Mesenchymal stem cell (in vitro differentiated cells and primary cell): ENCODE results near the gene EYA2.
A peak's percentile ranks its signal among the peaks of the same experiment; 100 is the strongest.

ENCODE experiments used
- DNase-seq: peaks from one replicate; pipeline ENCODE4 v3.0.0-alpha.2; 2013
- H2AFZ ChIP-seq: one replicate; pipeline ENCODE4 v1.6.1; 2013; ENCODE audit warnings: low read depth, mild to moderate bottlenecking, control low read depth, inconsistent platforms, low read length, moderate library complexity
- H2AK5ac ChIP-seq: 2 replicates; pipeline ENCODE4 v1.6.1; 2013; ENCODE audit warnings: low read length, moderate library complexity, mild to moderate bottlenecking, inconsistent platforms; ENCODE audit not compliant: severe bottlenecking
- H2BK120ac ChIP-seq: one replicate; pipeline ENCODE4 v1.6.1; 2013; ENCODE audit warnings: low read depth, mild to moderate bottlenecking, inconsistent platforms, low read length, moderate library complexity
- H2BK12ac ChIP-seq, 2 experiments: one replicate each; pipeline ENCODE4 v1.6.1; 2013; ENCODE audit warnings: inconsistent platforms in 2 of 2, low read length in 2 of 2, mild to moderate bottlenecking in 2 of 2, moderate library complexity in 2 of 2, control low read depth in 1 of 2
- H2BK15ac ChIP-seq: one replicate; pipeline ENCODE4 v1.6.1; 2013; ENCODE audit warnings: mild to moderate bottlenecking, low read depth, inconsistent platforms; ENCODE audit not compliant: poor library complexity, severe bottlenecking
- H2BK5ac ChIP-seq: 2 replicates; pipeline ENCODE4 v1.6.1; 2013; ENCODE audit warnings: low read depth, mild to moderate bottlenecking, low read length, control low read depth, inconsistent platforms; ENCODE audit not compliant: poor library complexity, severe bottlenecking
- H3K14ac ChIP-seq, 2 experiments: one replicate each; pipeline ENCODE4 v1.6.1; 2013; ENCODE audit warnings: inconsistent platforms in 2 of 2, low read length in 2 of 2, control low read depth in 1 of 2, mild to moderate bottlenecking in 1 of 2, moderate library complexity in 1 of 2
- H3K18ac ChIP-seq, 2 experiments: one replicate each; pipeline ENCODE4 v1.6.1; 2013; ENCODE audit warnings: inconsistent platforms in 2 of 2, low read length in 2 of 2, control low read depth in 1 of 2, low read depth in 1 of 2, mild to moderate bottlenecking in 1 of 2
- H3K23ac ChIP-seq, 2 experiments: one replicate each; pipeline ENCODE4 v1.6.1; 2013; ENCODE audit warnings: inconsistent platforms in 2 of 2, low read length in 2 of 2, mild to moderate bottlenecking in 2 of 2, moderate library complexity in 2 of 2, control low read depth in 1 of 2
- H3K27ac ChIP-seq: 2 replicates; pipeline ENCODE4 v1.5.1; 2013; ENCODE audit warnings: mild to moderate bottlenecking, moderate library complexity, low read length, control low read depth, inconsistent platforms; ENCODE audit not compliant: poor library complexity, severe bottlenecking
- H3K27me3 ChIP-seq, 2 experiments: 2 replicates each; pipeline versions ENCODE4 v1.6.1 to v1.7.0; 2013; ENCODE audit warnings: low read length in 2 of 2, mild to moderate bottlenecking in 2 of 2, moderate library complexity in 2 of 2, control low read depth in 1 of 2, inconsistent platforms in 1 of 2; ENCODE audit not compliant: control insufficient read depth in 1 of 2, insufficient read depth in 1 of 2
- H3K36me3 ChIP-seq, 2 experiments: 2 replicates each; pipeline versions ENCODE4 v1.6.1 to v1.7.0; 2013; ENCODE audit warnings: low read length in 2 of 2, control low read depth in 1 of 2, inconsistent platforms in 1 of 2, low read depth in 1 of 2, mild to moderate bottlenecking in 1 of 2; ENCODE audit not compliant: insufficient read depth in 2 of 2, control insufficient read depth in 1 of 2
- H3K4ac ChIP-seq, 2 experiments: one replicate each; pipeline ENCODE4 v1.6.1; 2013; ENCODE audit warnings: inconsistent platforms in 2 of 2, low read length in 2 of 2, mild to moderate bottlenecking in 2 of 2, moderate library complexity in 2 of 2, control low read depth in 1 of 2, low read depth in 1 of 2
- H3K4me1 ChIP-seq: 2 replicates; pipeline ENCODE4 v1.6.1; 2013; ENCODE audit warnings: low read depth, low read length, control low read depth; ENCODE audit not compliant: control insufficient read depth, insufficient read depth
- H3K4me2 ChIP-seq: 2 replicates; pipeline ENCODE4 v1.6.1; 2013; ENCODE audit warnings: low read length, mild to moderate bottlenecking, inconsistent platforms; ENCODE audit not compliant: poor library complexity, severe bottlenecking
- H3K4me3 ChIP-seq, 2 experiments: 2 replicates each; pipeline versions ENCODE4 v1.5.1 to v1.7.0; 2013; ENCODE audit warnings: low read length in 2 of 2, mild to moderate bottlenecking in 2 of 2, control low read depth in 1 of 2, low read depth in 1 of 2; ENCODE audit not compliant: insufficient read depth in 1 of 2
- H3K79me1 ChIP-seq: replicated peaks from 2 replicates; pipeline ENCODE4 v1.6.1; 2013; ENCODE audit warnings: mild to moderate bottlenecking, control low read depth, low read length, inconsistent platforms; ENCODE audit not compliant: poor library complexity, severe bottlenecking
- H3K9ac ChIP-seq: 2 replicates; pipeline ENCODE4 v1.7.0; 2013; ENCODE audit warnings: mild to moderate bottlenecking, low read length, moderate library complexity
- H3K9me3 ChIP-seq: 2 replicates; pipeline ENCODE4 v1.7.0; 2013; ENCODE audit warnings: mild to moderate bottlenecking, low read length; ENCODE audit not compliant: control insufficient read depth
- H4K8ac ChIP-seq: one replicate; pipeline ENCODE4 v1.6.1; 2013; ENCODE audit warnings: inconsistent platforms, mild to moderate bottlenecking, low read length, moderate library complexity
- H4K91ac ChIP-seq: one replicate; pipeline ENCODE4 v1.6.1; 2013; ENCODE audit warnings: mild to moderate bottlenecking, low read length, inconsistent platforms
- WGBS: methylation state at CpG from one replicate; pipeline ENCODE4 v1.1.7; 2013; ENCODE audit warnings: mixed read lengths; 5-methylcytosine and 5-hydroxymethylcytosine counted together

Gene EYA2

GRCh38 chr20:47178277-47178676 is 283.6 kb downstream of the EYA2 start:
- Histone ChIP-seq H3K4me1 (peaks cover 2% of the 10 kb centered on the region), H3K36me3 (no peaks in the 10 kb centered on the region), H3K18ac (no peak overlapping the region), H3K9ac (no peak overlapping the region), H2BK15ac (no peak overlapping the region), H3K4ac (no peak overlapping the region), H2AFZ (no peak overlapping the region), H3K23ac (no peak overlapping the region), H2BK120ac (no peak overlapping the region), H2BK12ac (no peak overlapping the region), H2BK5ac (no peak overlapping the region), H3K27ac (no peak overlapping the region), H3K4me3 (no peak overlapping the region), H2AK5ac (no peak overlapping the region), H3K27me3 (peaks cover 0 to 7% of the 10 kb centered on the region in 2 experiments), H4K91ac (no peak overlapping the region), H3K79me1 (no peaks in the 10 kb centered on the region), H3K14ac (no peak overlapping the region), H3K9me3 (no peaks in the 10 kb centered on the region), H4K8ac (no peak overlapping the region), H3K4me2 (no peak overlapping the region)
- DNase-seq = no peak
- WGBS = 67% methylated on average over 3 of the region's 3 CpGs

- WGBS = no CpG with 5 or more reads among the region's 1 CpG
- H3K18ac ChIP-seq = no peak overlapping the region
- H3K4ac ChIP-seq = no peak overlapping the region
- no peak overlapping the region for H3K9ac ChIP-seq
- no peak for DNase-seq
- H4K91ac ChIP-seq = no peak overlapping the region
- H3K79me1 ChIP-seq = no peaks in the 10 kb centered on the region
- H3K9me3 ChIP-seq = no peaks in the 10 kb centered on the region
- no peak overlapping the region for H3K4me3 ChIP-seq
- H2AFZ ChIP-seq = no peak overlapping the region
- no peak overlapping the region for H4K8ac ChIP-seq
- no peaks in the 10 kb centered on the region for H3K36me3 ChIP-seq
- H2AK5ac ChIP-seq = no peak overlapping the region
- peaks cover 2% of the 10 kb centered on the region for H3K4me1 ChIP-seq
- peaks cover 3 to 10% of the 10 kb centered on the region in 2 experiments for H3K27me3 ChIP-seq
- H2BK5ac ChIP-seq = no peak overlapping the region
- H3K23ac ChIP-seq = no peak overlapping the region
- no peak overlapping the region for H3K27ac ChIP-seq
- no peak overlapping the region for H2BK12ac ChIP-seq
- H3K14ac ChIP-seq = no peak overlapping the region
- H3K4me2 ChIP-seq = no peak overlapping the region
- no peak overlapping the region for H2BK120ac ChIP-seq
- H2BK15ac ChIP-seq = no peak overlapping the region
Observed at GRCh38 chr20:47178851-47179250, 284.2 kb downstream of the EYA2 start.

- H3K4me2 ChIP-seq = no peak overlapping the region
- no peak for DNase-seq
- H2BK15ac ChIP-seq = no peak overlapping the region
- no peak overlapping the region for H3K4me3 ChIP-seq
- peaks cover 7 to 12% of the 10 kb centered on the region in 2 experiments for H3K27me3 ChIP-seq
- no peak overlapping the region for H2BK5ac ChIP-seq
- no peak overlapping the region for H3K4ac ChIP-seq
- H3K18ac ChIP-seq = no peak overlapping the region
- H3K9ac ChIP-seq = no peak overlapping the region
- no peak overlapping the region for H3K23ac ChIP-seq
- no peak overlapping the region for H2BK120ac ChIP-seq
- no peak overlapping the region for H4K91ac ChIP-seq
- no peak overlapping the region for H3K27ac ChIP-seq
- no peak overlapping the region for H2AK5ac ChIP-seq
- no peak overlapping the region for H2AFZ ChIP-seq
- no peak overlapping the region for H2BK12ac ChIP-seq
- no peaks in the 10 kb centered on the region for H3K79me1 ChIP-seq
- H3K14ac ChIP-seq = no peak overlapping the region
- no peak overlapping the region for H4K8ac ChIP-seq
- peaks cover 2% of the 10 kb centered on the region for H3K4me1 ChIP-seq
- no peaks in the 10 kb centered on the region for H3K36me3 ChIP-seq
- H3K9me3 ChIP-seq = no peaks in the 10 kb centered on the region
Observed at GRCh38 chr20:47179267-47179666, 284.6 kb downstream of the EYA2 start.

GRCh38 chr20:47181056-47181862 is 286.6 kb downstream of the EYA2 start:
- peaks cover 5 to 11% of the 10 kb centered on the region in 2 experiments for H3K27me3 ChIP-seq
- no peak overlapping the region for H3K4ac ChIP-seq
- H3K36me3 ChIP-seq = no peaks in the 10 kb centered on the region
- no peak overlapping the region for H3K27ac ChIP-seq
- H2BK15ac ChIP-seq = no peak overlapping the region
- H4K8ac ChIP-seq = peak overlapping the region; percentile 24
- H3K4me1 ChIP-seq = peaks cover 2% of the 10 kb centered on the region
- no peak overlapping the region for H2AFZ ChIP-seq
- H3K9me3 ChIP-seq = no peaks in the 10 kb centered on the region
- H3K79me1 ChIP-seq = no peaks in the 10 kb centered on the region
- no peak overlapping the region for H4K91ac ChIP-seq
- no peak overlapping the region for H3K4me2 ChIP-seq
- H3K23ac ChIP-seq = no peak overlapping the region
- no peak overlapping the region for H2BK120ac ChIP-seq
- H2BK12ac ChIP-seq = no peak overlapping the region
- H3K14ac ChIP-seq = peak overlapping the region in 1 of 2 experiments; percentile 37
- DNase-seq = peak; percentile 59
- H3K18ac ChIP-seq = no peak overlapping the region
- 46% methylated on average over 3 of the region's 5 CpGs for WGBS
- H2BK5ac ChIP-seq = no peak overlapping the region
- H2AK5ac ChIP-seq = no peak overlapping the region
- H3K9ac ChIP-seq = no peak overlapping the region
- no peak overlapping the region for H3K4me3 ChIP-seq
